ENCODE results near the gene SPTBN2. TPM values are rescaled to one million over a fixed set of nuclear protein-coding genes. Genes with fewer than 3 reads are reported as not detected.

The SPTBN2 gene
- total and polyA plus RNA-seq, 2 of the 8 experiments (the other 6 are each of a cell fraction or from before 2014, with no cell fraction given), result 19.1 to 69.0 TPM

DNA sequence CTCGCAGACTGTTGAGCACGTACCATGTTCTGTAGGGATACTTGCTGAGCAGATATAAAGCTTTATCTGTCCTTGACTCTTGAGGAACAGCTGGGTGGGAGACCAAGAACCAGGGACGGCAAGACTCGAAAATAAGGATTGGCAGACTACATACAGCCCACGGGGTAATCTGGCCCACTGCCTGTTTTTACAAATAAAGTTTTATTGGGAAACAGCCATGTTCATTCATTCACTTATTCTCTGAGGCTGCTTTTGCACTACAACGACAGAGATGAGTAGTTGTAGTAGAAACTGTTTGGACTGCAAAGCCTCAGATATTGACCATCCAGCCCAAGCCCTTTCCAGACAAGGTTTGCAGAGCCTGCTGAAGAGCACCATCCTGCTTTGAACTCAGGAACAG lies 31.0 kb downstream of the SPTBN2 start:
- CTCF ChIA-PET (ENCODE audit: partially characterized antibody), result interaction anchor here (0.6 to 7.5 kb wide), 2 partner anchors 134 to 145 kb away, joined by 3 to 90 read pairs; no protein-coding TSS in a partner anchor
- no peak overlapping the region for H4K5ac ChIP-seq (ENCODE audit: insufficient read length, low read depth, low read length)
- POLR2A ChIA-PET (ENCODE audit: partially characterized antibody), result interaction anchor here (0.8 to 1.3 kb wide), 2 partner anchors 9 to 16 kb away, joined by 3 read pairs; no protein-coding TSS in a partner anchor
- peaks cover 0 to 6% of the 10 kb centered on the region in 2 experiments for H4K20me1 ChIP-seq (replicated peaks in 1 of 2; ENCODE audit: control insufficient read depth in 1 of 2, insufficient read depth in 2 of 2, low read length in 2 of 2)
- H3K23ac ChIP-seq (ENCODE audit: insufficient read length), result no peak overlapping the region
- H3K56ac ChIP-seq (replicated peaks; ENCODE audit: insufficient read length, low read depth, low read length), result no peak overlapping the region
- no peak overlapping the region for H2AK5ac ChIP-seq (ENCODE audit: low read depth, low read length)
- H2AFZ ChIP-seq (ENCODE audit: low read length), result no peak overlapping the region
- FAIRE-seq, result no peak
- H3K27ac ChIP-seq (ENCODE audit: low read depth, low read length), result no peak overlapping the region
- no peak overlapping the region for H3K9ac ChIP-seq (replicated peaks in 1 of 4; ENCODE audit: extremely low read depth in 1 of 4, low read depth in 3 of 4, low read length in 3 of 4)
- no peak for DNase-seq (ENCODE audit: low read depth in 1 of 2, low spot score in 2 of 2)
- no peak overlapping the region for H2BK5ac ChIP-seq (ENCODE audit: low read depth, low read length)
- no peak overlapping the region for H2BK15ac ChIP-seq (ENCODE audit: low read length)
- TF ChIP-seq RNF2 (IDR thresholded peaks at IDR 0.05; ENCODE audit: borderline replicate concordance, low read depth, low read length, missing control alignments, poor library complexity, severe bottlenecking) (no peak), RXRA (IDR thresholded peaks at IDR 0.05; ENCODE audit: insufficient read depth, low read depth, low read length) (no peak)
- no peaks in the 10 kb centered on the region for H3K79me2 ChIP-seq (ENCODE audit: control insufficient read depth in 1 of 2, insufficient read depth in 2 of 2, low read length in 2 of 2)
- no peak overlapping the region for H3K18ac ChIP-seq (ENCODE audit: extremely low read depth, low read length)
- no peak overlapping the region for H3K4me3 ChIP-seq (ENCODE audit: extremely low read depth in 1 of 4, insufficient read depth in 2 of 4, low read depth in 3 of 4, low read length in 4 of 4)
- peaks cover 0 to 3% (median 1%) of the 10 kb centered on the region in 4 experiments; a peak in 2 of 7 replicates for H3K4me1 ChIP-seq (replicated peaks in 1 of 4; ENCODE audit: control insufficient read depth in 3 of 4, insufficient read depth in 4 of 4, low read length in 3 of 4)
- no peak overlapping the region for H2BK120ac ChIP-seq (replicated peaks; ENCODE audit: low read depth, low read length)
- H3K14ac ChIP-seq (ENCODE audit: insufficient read length), result no peak overlapping the region
- WGBS, 2 experiments (ENCODE audit: extremely low coverage in 1 of 2, insufficient coverage in 1 of 2, insufficient read length in 1 of 2, insufficient replicate concordance in 2 of 2, low coverage in 1 of 2, low lambda C conversion rate in 2 of 2, missing lambda C conversion rate in 1 of 2), result 94% methylated on average over 6 of the region's 6 CpGs; no CpG with 5 or more reads in 1 of the 2 experiments
- H3K9me3 ChIP-seq (ENCODE audit: insufficient read depth in 2 of 2, low read depth in 1 of 2, low read length in 1 of 2), result no peaks in the 10 kb centered on the region
- H3K4ac ChIP-seq (replicated peaks; ENCODE audit: insufficient read length, low read depth, low read length), result no peak overlapping the region
- no peak overlapping the region for H2BK20ac ChIP-seq (ENCODE audit: low read length)
- no peak overlapping the region for H3K4me2 ChIP-seq (ENCODE audit: insufficient read depth in 1 of 2, low read depth in 2 of 2, low read length in 2 of 2)
- no peak overlapping the region for H2BK12ac ChIP-seq (ENCODE audit: low read depth, low read length)
- H3K36me3 ChIP-seq (ENCODE audit: control insufficient read depth in 2 of 4, insufficient read depth in 4 of 4, low read length in 3 of 4), result peaks cover 34 to 64% (median 60%) of the 10 kb centered on the region in 4 experiments
- no peaks in the 10 kb centered on the region for H3K27me3 ChIP-seq (replicated peaks in 1 of 4; ENCODE audit: control insufficient read depth in 3 of 4, extremely low read depth in 1 of 4, insufficient read depth in 3 of 4, low read length in 3 of 4)
- no peak overlapping the region for H4K91ac ChIP-seq (replicated peaks; ENCODE audit: insufficient read length, low read length)
- H3K79me1 ChIP-seq (ENCODE audit: low read depth, low read length), result no peaks in the 10 kb centered on the region
- no peak overlapping the region for H4K8ac ChIP-seq (ENCODE audit: extremely low read depth, insufficient read depth, low read length)
- H3K23me2 ChIP-seq (ENCODE audit: low read depth, low read length), result no peaks in the 10 kb centered on the region

Measured in H1 (cell line).